GM21526 (cell line): ENCODE results near the gene TCFL5.

Experiments used
- ATAC-seq: cut with Tn5 transposase; IDR thresholded peaks from one replicate; pipeline ENCODE4 v1.9.1; 2021; ENCODE audit warnings: moderate library complexity; ENCODE audit not compliant: unreplicated experiment, low FRiP score

TCFL5 gene

DNA sequence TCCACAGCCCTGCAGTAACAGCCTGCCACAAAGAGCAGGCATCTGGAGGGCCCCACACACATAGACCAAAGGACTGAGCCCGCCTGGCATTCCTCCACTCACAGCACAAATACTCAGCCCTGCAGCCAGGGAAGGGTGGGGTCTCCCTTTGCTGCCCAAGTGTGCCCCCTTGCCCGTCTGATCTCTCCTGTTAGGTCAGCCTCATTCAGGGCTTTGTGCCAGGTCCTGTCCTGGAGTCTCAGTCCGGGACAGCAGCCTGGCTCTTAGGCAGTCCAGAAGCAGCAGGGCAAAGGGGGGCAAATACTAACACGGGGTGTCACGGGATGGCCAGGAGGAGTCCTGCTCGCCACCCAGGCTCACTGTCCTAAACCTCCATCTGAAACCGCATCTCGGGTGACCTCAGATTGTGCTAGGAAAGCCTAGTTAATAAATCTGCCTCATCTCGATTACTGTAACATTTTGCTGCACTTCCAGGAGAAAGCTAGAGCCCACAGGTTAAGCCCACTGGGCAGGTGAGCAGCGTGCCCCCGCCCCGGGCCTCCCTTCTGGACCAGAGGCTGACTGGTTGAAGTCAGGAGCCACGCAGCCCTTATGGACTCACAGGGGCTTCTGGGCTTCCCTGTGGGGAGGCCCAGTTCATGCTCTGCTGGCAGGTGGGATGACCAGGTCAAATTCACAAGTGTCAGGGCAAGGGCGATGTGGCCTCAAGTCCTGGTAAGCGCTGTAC, 60.2 kb downstream of the TCFL5 start:
- ATAC-seq = no peak

DNA sequence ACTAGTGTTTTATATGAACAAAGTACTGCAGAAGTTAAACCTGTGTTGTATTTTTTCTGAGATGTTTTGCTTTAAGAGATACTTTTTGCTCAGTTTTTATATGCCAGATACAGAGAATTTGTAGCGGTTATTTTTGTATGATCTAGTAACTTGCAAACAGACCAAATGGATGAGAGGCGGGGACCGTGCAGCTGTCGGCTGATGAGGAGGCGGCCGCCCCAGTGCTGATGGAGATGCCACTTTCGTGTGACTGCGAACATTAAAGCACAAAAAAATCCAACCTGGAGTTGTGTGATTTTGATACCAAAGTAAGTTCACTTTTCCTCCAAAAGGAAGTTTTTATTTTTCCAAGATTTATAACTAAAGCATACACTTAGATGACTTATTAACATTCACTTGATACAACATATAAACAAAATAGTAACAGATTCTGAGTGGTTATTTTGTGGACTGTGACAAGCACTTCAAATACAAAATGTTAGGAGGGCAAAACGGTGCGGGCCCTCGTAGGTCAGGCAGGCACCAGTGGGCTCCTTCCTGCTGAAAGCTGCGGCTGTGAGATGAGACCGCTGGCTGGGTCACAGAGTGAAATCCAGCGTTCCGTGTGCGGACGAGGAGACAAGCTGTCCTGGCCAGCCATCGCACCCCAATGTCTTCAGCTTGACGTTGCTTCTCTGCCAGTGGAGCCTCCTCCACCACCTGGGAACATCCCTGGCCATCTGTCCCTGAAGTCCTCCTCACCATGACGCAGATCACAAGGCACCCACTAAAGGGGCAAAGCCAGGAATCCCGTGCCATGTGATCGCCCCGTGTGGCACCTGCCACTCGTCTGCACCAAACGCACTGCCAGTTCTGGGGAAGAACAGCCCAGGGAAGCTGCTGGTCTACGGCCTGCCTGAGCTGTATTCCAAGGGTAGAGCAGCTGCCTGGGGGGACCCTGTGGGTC, 61.0 kb downstream of the TCFL5 start:
- ATAC-seq = no peak

DNA sequence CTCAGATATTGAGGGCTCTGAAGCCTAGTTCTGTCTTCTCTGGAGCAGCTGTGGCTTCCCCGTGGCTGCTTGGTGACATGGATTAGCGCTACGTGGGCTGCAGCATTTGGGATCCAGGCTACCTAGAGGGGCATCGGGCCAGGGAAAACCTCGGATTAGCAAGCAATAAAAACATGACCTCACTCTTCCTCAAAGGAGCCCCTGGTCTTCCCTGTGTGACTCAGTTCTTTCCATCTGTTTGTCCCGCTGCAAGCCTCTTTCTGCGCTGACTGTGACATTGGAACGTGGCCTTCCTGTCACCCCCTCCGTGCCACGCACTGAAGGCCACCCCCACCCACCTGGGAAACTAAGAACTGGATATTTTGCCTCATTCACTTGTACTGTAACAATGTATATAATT, 61.7 kb downstream of the TCFL5 start:
- ATAC-seq = no peak

DNA sequence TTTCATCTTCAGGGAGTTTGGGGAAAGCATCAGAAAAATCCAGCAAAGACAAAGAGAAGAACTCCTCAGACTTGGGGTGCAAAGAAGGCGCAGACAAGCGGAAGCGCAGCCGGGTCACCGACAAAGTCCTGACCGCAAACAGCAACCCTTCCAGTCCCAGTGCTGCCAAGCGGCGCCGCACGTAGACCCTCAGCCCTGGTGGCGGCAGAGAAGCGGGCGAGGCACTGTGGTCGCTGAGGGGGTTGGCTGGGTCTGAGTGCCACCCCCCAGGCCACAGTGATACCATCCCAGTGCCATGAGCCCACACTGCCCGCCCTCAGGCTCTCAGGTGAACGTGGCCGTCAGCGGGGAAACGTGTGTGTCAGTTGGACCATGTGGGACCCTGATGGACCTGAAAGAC, 62.2 kb downstream of the TCFL5 start:
- no peak for ATAC-seq

DNA sequence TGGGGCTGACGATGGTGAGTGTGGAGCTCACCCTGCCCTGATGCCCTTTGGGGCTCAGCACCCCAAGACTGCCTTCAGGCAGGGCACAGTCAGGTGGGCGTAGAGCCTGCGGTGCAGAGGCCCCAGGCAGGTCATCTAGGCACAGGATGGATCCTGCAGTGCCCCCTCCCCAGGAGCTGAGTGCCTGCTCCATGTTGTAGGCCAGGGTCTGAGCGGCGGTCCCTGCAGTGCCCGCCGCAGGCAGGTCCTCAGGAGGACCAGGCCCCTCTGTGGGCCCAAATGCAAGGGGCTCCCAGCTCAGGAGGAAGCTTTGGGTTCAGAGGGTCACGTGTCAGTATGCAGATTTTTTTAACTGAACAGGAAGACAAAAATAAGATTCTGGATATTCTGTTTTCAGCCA, 62.6 kb downstream of the TCFL5 start:
- ATAC-seq = no peak

DNA sequence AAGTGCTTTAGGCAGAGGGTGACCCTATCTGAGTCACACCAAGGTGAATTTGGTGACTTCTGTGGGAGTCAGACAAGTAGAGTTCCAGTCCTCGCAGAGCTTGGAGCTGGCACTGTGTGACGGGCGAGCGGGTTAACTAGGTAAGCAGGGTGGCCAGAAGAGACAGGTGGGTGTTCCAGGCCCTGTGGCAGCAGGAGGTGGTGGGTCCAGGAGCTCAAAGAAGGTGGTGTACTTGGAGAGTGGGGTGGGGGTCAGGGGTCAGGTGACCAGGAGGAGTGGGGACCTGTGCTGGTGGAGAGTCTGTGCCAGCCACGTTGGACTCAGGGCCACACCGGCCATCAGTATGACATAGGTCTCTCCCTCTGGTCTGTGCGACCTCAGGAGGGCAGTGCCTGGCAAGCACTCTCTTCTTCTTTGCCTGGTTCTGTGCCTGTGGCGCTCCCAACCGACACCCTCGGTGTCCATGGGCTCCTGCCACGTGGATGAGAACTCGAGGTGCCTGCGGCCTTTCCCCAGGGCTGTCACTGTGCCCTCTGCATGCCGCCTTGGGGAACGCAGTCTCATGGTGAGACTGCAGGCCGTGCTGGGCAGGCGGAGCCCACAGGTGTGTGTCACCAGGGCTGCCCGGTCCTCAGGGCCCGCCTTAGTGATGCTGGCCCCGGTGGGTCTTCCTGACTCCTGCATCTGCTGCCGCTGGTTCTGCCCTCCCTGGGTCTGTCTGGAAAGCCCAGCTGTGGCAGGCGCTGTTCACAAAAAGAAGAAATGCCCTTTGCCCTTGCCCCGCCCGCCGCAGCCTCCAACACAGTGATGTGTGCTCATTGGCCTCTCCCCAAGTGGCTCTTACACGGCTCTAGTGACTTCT, 63.7 kb downstream of the TCFL5 start:
- no peak for ATAC-seq

DNA sequence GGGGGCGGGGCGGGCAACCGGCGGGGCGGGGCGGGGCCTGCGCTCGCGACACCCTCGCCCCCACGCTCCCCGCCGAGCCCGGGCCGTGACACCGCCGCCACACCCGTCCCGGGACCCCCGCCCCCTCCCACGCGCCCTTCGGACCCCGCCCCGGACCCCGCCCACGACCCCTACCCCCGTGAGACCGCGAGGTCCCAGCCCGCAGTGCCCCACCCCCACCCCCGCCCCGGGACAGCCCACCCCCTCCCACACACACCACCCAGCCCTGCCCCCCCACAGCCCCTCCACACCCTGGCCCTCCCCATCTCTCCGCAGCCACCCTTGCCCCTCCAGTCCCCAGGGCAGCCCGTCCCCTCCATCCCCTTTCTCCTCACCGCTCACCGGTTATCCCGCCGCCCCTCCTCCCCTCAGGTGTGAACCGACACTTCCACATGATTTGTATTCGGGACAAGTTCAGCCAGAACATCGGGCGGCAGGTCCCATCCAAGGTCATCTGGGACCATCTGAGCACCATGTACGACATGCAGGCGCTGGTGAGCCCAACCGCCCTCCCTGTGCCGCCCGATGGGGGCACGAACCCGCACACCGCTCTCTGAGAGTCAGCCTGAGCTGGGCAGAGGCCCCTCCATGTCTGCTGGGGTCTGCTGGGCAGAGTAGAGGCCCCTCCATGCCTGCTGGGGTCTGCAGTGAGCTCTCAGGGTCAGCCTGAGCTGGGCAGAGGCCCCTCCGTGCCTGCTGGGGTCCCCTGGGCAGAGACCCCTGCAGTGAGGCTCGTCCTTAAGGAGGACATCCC, 64.7 kb downstream of the TCFL5 start:
- no peak for ATAC-seq

DNA sequence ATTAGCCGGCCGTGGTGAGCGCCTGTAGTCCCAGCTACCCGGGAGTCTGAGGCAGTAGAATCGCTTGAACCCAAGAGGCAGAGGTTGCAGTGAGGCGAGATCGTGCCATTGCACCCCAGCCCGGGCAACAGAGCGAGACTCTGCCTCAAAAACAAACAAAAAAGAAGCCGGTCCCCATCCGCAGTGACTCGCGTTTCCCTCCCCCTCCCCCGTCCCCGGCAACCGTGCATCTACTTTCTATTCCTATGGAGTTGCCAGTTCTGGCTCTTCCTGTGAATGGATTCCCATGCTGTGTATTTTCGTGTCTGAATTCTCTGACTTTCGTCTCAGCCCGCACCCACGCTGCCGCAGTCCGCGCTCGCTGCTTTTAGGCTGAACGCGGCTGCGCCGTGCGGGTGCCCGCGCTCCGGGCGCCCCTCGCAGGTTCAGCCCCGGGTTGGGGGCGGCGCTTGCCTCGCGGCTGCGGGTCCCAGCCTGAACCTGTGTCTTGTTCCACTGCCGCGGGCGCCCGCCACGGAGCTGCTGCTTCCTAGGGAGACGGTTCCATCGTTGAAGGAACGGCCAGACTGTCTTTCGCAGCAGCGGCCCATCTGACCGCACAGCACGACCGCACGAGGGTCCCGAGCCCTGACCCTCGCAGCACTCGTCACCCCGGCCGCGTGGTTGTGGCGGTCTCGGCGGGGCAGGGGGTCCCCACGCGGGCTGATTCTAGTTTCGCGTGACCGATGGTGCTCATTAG, 66.4 kb downstream of the TCFL5 start:
- ATAC-seq = no peak

DNA sequence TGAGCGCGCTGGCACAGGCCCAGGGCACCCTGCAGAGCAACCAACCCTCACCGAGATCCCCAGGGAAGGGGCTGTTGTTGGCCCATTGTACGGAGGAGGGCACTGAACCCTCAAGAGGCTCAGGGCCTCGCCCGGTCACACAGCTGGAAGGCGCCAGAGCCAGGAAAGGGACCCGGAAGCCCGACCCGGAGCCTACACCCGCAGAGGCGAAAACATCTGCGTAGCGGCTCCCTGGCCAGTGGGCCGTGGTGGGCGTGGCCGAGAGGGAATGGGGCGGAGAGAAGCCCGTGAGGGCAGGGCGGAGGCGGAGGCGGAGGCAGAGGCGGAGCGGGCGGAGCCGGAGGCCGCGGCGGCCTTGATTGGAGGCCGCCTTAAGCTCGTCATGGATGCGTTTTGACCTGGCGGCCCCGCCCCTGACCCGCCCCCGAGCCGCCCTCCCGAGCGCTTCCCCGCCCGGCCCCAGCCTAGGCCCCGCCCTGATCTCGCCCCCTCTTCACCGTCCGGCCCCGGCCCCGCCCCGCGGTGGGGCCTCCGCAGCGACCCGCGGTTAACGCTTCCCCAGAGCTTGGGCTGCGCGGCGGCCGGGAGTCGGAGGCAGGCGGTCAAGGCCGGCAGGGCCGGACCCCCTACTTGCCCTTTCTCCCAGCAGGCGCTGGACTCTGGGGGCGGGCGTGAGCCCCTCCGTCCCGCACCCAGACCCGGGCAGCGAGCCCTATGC, 67.5 kb downstream of the TCFL5 start:
- peak; percentile 57 for ATAC-seq

DNA sequence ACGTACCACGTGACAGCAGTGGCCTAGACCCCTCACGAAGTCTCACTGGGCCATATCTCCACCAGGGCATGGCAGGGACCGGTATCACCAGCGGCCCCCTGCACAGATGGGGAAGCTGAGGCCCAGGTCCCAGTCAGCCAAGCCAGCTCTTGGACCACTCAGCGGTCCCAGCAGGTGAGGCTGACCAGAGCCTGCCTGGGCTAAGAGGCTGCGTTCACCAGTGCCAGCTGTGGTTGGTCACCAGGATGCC, 67.9 kb downstream of the TCFL5 start:
- no peak for ATAC-seq

DNA sequence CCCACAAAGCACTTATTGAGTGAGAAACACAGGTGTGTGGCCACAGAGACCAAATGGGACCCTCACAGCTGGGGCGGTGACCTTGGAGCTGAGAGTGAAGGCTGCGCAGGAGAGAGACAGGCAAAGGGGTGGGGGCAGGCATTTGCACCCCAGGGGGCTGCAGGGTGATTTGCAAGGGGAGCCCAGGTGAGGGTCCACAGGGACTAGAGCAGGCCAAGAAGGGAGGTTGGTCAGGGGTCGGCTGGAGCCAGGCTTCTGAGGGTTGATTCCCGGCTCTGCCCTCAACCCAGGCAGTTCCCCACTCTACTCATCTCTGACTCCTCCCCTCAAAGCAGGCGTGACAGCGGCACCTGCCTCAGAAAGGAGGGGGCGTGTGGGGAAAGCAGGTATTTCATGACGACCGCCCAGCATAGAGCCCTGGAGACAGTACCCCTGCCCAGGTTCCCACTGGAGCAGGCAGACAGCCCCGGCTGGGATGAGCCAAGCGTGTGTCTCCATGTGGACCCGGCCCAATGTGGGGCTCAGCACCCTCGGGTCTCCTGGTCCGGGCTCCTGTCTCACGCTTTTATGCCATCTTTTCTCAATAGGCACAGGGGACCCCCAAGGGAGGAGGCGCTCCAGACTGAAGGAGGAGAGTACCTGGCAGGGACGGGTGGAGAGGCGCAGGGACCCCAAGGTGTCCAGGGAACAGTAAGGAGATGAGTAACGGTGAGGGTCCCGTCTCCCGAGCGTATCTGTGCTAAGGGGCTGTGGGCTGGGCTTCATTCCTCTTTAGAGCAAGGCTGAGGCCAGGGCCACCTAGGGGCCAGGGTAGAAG, 68.5 kb downstream of the TCFL5 start:
- no peak for ATAC-seq

DNA sequence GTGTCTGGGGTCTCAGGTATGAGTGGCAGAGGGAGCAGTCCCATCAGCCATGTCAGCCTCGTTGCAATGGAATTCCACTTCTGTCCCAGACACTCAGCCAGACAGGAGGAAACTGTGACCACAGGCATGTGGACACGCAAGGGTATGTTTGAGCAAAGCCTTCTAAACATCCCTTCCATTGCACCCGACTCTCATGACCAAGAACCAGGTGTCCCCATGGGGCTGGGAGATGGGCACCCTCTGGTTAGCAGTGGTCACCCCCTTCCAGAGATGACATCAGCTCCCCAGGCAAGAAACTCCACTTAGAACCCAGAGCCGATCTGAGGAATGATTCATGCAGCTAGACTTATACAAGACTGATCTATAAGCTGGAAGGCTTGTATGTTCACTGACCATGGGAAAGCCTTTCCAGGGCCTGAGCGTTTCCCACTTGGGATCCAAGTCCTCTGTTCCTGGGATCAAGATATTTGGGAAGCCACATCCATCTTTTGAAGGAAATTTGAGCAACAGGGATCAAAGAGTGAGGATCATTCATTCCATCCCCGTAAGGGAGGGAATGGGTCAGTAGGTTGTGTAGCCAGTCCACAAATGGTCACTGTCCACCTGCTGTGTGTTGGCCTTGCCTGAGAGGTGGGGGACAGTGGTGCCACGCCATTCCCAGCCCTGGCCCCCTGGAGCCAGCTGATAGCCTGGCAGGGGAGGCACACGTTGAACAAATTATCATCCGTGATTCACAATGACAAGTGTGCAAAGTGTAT, 69.3 kb downstream of the TCFL5 start:
- ATAC-seq = no peak

DNA sequence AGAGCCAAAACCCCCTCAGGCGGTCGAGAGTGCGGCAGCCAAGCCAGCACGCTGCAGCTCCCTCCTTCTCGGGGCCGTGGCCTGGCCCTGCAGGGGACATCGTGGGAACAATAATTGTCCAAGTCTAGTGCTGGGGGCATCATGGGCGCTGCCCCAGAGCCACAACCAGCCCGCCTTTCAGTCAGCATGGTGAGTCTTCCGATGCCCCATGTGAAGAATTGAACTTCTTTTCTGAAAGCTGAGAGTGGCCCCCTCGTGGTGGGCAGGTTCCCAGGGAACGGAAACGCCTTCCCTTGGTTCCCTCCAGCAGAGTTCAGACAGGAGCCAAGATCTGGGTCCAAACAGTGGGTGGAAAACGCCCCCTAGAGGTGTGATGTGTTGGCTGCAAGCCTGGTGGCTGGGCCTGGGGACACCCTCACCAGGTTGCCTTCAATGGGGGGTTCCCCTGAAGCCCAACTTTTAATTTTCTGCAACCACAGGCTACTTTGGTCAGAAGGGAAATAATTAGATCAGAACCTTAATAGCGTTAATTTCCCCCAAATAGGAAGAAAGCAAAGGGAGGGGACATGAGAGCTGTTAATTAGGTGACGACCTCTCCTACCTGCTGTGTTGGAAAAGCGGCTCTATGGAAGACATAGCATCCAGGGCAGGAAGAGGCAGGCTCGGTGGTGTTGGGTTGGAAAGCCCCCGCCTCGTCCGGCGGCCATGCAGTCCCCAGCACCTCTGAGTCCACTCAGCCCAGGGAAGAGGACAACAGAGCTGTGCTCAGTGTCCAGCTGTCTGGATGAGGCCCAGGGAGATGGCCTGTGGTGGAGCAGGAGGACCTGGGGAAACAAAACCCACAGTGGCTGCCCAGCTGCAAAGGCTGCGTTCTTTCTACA, 70.1 kb downstream of the TCFL5 start:
- no peak for ATAC-seq
